Hematopoietic multipotent progenitor cell treated with erythropoietin and hydrocortisone succinate and interleukin-3 and kit ligand, for 15 days (in vitro differentiated cells): ENCODE data around the gene CHRM2.
"Not testable (repeated sequence)": the region's sequence is repeated elsewhere in the genome, so short reads cannot be mapped to it uniquely, and the experiment has no call there.

Source experiments
- DNase-seq: peaks from one replicate; pipeline ENCODE4 v3.0.0-alpha.2; 2015; ENCODE audit warnings: low spot score

The CHRM2 gene

DNA sequence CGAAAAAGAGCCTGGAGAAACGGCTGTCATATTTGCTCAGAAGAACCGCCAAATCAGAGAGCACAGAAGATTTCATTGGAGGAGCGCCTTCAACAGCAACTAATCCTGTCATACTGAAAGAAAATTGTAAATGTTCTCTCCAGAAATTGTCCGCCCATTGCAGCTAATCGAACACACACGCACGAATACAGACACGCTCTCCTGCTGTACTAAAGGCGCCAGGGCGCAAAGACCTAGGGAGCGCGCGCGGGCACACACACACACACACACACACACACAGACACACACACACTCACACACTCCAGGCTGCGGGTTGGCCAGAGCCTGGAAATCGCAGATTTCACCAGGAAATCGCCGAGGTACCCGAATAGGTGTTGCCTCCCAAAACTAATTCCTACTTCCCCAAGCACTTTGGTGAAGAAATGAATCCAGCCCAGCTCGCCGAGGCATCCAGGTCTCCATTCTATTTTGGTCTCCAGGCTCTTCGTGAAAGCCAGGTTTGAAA, at the start of gene CHRM2:
TSS of gene CHRM2 (plus strand) at position 157 of the 505 bp plus-strand sequence. CDS start 146,214 bp downstream, outside the sequence.
- no peak for DNase-seq

DNA sequence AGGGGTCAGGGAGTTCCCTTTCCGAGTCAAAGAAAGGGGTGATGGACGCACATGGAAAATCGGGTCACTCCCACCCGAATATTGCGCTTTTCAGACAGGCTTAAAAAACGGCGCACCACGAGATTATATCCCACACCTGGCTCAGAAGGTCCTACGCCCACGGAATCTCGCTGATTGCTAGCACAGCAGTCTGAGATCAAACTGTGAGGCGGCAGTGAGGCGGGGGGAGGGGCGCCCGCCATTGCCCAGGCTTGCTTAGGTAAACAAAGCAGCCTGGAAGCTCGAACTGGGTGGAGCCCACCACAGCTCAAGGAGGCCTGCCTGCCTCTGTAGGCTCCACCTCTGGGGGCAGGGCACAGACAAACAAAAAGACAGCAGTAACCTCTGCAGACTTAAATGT, 37.1 kb upstream of the CHRM2 start:
- DNase-seq, result not testable (repeated sequence)

DNA sequence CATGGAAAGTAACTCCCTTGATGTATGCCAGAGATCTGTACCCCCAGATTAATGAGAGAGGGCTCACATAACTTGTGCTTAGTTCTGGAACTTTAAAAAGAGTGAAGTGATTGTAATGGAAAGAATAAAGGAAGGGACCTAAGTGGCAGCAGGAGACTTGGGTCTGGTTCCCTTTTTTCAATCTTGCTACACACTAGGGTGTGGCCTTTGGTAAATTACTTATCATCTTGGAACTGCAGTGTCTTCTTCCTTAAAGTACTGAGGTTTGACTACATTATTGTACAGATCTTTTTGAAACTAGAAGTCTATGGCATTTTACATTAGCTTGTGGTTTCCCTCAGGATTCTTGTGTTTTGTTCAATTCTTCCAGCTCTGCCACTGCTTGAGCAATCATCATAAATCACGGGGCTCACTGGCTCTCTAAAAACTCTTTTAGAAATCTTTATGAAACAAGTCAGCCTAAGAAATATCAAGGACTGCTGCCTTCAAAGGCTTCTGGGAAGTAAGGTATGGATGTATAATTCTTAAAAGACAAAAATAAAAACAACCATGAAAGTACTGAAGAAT, 22.5 kb upstream of the CHRM2 start:
- no peak for DNase-seq

DNA sequence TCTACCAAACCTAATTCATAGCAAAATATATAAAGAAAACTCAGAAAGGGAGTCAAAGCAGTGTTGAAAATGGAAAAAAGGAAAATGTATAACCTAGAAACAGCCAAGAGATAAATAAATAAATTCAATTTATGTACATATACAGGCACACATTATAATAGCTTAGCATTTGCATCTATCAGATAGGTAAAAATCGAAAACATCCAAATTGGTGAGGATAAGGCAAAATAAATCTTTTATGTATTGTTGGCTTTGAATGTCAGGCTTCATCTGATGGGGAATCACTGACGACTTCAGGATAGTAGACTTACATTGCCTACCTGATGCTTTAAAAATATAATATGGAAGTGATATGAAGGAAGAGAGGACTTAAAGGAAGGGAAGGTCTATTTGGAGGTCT, 20.6 kb upstream of the CHRM2 start:
- DNase-seq, result no peak

DNA sequence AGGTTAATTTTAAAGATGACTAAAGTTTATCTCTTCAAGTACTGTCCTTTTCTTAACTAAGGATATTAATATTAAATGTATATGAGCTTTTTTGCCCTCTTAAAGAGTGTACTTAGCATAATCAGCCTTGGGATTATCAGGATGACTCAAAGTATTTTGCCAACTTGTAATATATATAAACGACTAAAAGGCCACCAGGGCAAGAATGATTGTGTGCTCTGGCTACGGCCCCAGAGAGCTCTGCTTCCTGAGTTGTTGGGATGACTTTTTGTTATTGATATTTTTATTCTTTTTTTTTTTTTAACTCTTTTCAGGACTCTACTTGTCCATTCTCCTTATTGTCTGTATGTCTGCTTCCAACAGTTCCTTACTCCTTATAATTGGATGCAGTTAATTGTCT, 14.8 kb upstream of the CHRM2 start:
- DNase-seq, result no peak

DNA sequence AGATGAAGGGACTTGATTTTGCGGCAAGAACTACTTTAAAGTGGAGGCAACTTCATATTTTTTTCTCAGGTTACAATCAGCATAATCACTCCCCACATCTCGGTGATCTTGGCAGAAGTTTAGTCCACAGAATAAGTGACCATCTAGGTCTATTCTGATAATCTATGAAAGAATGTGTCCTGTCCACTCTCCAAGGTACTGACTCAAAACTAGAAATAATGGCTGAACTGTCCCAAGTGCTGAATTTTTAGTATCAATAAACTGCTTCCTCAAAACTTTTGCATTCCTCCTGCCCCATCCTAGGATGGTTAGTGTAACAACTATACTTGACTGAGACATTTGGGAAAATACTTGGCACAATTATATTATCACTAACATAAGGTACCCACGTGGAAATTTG, 10.9 kb upstream of the CHRM2 start:
- no peak for DNase-seq

DNA sequence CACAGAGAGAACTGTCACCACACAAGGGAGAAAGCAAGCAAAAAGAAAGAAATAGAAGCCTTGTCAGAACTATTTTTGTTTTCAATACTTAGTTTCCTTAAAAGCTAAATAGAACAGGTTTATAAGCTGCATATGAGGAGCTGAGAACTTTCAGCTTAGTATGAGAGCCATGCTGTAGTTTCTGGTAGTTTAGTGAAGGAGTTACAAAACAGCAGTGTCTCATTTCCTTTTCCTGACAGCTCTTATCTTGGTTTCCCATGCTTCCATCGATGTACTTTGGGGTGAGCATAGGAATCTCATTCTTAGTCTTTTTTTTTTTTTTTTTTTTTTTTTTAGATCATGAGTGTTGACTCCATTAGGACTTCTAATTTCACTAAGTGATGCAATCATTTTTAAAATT, 8.6 kb upstream of the CHRM2 start:
- DNase-seq, result no peak

DNA sequence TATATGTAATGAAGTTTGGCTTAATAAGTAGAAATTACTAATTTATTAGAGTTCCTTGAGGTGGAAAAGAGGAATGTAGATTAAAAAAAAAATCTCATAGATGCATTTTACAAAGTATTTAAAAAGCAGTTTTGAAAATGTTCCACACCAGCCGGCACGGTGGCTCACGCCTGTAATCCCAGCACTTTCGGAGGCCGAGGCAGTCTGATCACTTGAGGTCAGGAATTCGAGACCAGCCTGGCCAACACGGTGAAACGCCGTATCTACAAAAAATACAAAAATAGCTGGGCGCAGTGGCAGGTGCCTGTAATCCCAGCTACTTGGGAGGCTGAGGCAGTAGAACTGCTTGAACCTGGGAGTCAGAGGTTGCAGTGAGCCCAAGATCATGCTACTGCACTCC, 3.2 kb upstream of the CHRM2 start:
- DNase-seq, result no peak

DNA sequence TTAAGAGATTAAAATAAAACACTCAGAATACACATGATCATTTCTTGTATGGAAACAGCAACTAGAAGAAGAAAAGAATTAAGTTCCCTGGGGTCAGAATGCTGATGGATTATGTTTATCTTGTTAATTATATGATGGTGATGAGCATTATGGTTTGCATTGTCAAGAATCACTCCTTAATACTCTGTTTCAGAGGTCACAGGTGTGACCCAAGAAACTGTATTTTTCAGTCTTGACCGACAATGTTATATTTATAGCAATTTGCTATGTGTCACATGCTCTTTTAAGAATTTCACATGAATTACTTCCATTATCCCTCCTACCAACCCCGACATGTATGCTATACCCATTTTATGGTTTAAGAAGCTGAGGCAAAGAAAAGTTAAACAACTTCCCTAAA, 2.7 kb upstream of the CHRM2 start:
- DNase-seq, result no peak

DNA sequence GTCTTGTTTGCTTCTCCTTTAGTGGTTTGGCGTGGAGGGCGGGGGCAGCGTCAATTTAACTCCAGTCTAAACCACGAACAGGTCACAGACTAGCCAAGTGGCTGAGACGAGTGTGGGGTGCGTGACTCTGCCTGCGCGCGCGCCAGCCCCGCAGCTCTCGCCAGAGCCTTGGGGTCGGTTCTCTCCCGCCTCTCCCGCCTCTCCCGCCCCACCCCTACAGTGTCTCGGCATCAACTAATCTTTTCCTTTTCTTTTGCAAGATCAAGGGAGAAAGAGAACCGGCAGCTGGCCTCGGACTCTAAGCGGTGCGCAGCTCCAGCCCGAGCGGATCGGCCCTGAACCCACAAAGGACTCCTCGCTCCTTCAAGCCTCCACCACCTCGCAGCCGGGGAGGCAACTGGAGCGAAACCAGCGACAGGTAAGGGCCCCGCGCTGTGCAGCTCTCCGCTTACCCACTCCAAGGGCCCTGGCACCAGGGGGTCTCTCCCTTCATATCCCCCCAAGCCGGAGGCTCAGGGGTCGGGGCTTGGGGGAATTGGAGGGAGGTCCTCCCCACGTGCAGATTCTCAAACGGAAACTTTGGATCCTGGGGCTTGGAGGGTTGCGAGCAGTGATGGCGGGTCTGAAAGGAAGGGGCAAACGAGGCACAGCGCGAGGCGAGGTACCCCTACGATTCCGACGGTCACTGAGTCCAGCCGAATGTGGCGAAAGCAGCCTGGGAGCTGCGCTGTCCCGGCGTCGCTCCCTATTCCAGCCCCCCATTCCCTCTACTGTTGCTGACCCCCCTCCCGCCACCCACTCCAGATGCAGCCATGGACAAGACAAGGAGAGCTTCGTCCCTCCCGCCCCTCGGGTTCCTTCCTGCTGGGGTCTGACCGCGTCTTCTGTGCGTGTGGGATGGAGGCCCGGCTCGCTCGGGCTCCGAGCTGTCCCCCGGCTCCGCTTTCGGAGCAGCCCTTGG, 829 bp downstream of the CHRM2 start:
- DNase-seq, result no peak

DNA sequence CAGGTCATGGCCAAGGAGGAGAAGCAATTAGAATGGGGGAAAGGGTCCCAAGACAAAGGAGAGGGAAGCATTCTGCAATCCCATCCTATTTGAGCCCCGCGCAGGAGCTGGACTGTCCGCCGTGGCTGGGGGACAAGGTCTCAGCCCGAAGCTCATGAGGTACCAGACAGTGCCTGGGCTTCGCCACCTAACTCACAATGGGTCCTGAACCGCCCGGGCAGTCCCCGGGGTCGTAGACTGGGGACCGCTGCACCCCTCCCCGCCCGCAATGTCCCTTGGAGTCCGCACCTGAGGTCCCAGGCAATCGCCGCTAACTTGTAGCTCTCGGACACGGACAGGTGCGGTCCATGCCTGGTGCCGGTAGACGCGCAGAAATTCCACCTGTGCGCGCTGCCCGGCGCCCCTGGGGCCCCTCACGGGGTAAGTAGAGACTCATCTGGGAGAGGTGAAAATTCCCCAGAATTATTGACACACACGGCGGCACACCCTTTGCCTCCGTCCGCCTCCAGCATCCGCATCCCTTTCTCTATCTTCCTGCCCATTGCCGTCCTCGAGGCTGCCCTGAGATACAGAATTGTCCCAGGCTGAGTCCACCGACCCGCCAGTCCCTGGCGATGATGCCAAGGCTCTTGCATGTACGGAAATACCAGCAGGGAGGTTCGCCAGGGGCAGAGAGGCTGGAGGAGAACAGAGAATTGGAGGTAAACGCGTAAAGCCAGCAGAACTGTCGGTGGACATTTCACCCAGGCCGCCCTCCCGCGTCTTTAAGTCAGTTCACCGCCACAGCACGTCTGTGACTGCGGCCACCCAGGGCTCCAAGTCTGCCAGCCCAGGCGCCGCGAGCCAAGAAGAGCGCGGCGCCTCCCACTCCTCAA, 1.8 kb downstream of the CHRM2 start:
- no peak for DNase-seq

DNA sequence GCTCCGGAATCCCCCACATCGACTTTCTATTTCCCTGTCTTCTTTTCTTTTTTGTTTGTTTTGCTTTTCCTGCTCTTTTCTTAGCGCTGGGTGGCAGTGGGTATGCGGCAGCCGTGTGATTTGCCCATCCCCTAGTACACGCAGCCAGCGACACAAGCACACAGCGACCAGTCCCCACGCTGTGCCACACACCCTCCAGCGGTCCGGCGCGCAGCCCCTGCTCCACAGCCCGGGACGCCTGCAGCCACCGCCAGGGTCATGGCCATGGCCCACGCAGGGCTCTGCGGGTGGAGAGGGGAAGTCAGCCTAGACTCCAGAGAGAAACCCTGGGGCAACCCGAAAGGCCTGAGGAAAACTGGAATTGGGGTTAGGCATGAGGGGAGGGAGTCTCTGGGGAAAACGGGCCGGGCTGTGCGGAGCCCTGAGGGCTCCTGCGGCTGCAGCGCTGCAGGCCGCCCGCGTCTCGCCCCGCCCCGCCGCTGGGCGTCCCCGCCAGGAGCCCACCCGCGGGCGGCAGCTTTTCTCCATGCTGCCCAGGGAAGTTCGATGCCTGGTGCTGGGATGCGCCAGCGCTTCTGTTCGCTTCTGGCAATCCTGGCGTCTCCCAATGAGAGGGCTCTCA, 2.5 kb downstream of the CHRM2 start:
- DNase-seq, result no peak

DNA sequence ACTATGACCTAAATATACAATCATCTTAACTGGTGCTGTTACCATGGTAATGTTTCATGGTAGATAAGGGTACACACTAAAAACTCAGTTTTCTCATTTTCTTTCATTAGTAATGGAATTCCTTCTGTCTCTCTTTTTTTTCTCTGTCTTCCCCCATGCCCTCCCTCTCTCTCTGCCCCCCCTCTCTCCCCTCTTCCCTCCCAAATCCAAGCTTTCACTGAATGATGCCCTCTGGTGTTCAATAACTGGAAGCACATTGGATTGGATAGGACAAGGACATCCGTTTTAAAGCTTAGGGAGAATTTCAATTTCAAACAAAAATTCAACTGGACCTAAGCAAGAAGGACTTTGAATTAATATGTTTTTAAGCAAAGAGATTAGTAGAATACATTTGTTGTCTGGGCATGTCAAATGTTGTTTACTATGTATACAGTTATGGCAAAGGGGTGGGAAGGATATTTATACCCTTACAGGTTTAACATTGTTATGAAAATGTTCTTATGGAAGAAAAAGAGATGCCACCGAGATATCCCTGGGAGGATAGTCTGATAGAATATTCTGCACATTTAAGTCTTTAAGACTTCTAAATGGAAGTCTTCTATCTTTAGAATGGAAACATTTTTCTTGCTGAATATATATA, 6.1 kb downstream of the CHRM2 start:
- DNase-seq, result no peak

DNA sequence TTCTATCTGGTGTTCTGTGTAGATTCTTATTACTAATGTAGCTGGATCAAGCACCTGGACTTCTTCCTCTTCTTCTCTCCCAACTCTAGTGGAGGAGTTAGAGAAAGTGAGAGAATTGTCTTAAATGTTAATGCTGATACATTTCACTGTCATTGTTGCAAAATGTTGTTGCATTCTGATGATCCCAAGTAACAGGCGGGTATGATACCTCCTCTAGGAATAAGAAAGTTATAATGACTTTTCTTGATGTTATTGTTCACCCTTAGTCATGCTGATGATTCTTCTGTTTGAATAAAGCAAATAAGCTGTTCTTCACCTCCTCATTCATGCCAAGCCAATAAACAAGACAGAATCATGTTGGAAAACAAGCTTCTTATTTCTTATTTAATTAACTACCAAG, 9.1 kb downstream of the CHRM2 start:
- no peak for DNase-seq

DNA sequence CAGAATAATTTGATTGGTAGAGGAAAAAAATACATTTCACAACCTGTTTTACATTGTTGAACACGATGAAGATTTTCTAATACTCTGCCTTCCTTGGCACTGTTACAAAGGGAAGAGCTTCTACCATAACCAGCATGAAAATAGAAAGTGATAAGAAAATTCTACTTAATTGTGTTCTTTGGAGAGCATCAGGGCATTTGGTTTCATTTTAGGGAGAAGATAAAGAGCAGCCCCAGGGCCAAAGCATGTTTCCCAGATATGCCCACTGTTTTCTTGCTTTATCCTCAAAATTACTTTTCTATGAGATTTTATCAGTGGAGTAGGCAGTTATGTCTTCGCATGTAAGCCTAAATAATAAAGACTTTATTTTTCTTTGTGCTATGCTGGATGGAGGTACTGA, 9.5 kb downstream of the CHRM2 start:
- DNase-seq, result no peak

DNA sequence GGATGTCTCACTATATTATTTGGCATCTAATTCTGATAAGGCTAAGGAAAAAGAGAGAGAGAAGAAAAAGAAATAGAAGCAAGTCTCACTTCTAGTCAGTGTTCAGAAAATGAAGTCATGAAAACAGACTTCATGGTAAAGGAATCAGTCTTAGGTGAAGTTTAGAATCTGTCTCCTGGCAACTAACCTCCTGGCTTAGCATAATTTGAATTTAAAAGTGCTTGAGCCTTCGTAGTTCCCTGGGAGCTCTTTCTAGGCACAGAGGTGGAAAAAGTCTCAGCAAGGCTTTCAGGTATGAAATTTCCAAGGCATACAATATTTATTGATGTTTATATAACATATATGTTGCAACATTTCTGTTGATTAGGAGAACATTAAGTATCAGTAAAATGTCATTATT, 10.4 kb downstream of the CHRM2 start:
- DNase-seq, result no peak

DNA sequence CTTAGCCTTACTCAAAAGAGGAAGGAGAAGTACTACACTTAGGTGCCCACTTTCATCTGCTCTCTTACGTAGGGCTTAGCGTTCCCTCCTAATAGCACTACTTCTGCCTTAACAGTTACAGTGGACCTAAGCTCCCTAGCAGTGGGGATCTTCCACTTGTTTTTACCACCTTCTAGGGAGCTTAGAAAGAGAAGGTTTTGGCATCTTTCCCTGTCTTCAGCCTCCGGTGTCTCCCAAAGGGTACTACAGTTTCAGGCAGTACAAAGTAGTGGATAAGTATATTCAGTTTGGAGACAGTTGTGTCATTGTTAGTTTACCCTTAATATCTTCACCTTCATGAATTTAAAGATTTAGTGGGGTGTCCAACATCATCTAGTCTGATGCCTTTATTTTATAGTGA, 14.6 kb downstream of the CHRM2 start:
- no peak for DNase-seq

DNA sequence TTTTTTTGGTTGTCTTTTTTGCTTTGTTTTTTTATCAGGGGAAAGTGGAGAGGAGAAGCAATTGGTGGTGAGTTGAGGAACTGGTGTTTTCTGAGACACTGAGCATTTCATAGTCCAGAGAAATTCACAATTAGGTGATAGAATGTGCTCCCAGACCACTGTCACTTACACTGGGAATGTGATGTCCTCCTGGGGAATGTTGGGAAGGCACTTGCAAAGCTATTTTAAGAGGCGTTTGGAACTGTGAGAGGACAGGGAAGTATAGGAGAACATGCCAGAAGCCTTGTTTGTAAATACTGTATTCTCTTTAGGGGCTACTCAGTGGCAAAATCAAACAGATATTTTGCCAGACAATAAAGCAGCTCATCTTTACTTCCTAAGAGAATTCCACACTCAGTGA, 16.0 kb downstream of the CHRM2 start:
- no peak for DNase-seq

DNA sequence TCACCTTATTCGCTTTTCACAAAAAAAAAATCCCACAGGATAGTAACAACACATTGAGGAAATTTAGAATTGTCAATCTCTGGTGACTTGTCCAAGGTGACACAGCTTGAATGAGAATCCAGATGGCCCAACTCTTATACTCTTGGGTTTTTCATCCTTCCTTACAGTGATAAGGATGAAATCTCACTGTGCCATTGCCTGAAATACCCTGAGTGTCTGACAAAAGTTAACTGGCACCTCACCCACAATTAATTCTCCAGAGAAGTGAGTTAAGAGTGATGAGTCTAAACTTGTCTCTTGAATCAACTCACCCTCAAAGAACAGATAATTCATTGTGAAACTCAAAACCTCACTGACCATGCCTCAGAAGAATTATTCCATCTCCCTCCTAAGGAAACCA, 18.9 kb downstream of the CHRM2 start:
- no peak for DNase-seq

DNA sequence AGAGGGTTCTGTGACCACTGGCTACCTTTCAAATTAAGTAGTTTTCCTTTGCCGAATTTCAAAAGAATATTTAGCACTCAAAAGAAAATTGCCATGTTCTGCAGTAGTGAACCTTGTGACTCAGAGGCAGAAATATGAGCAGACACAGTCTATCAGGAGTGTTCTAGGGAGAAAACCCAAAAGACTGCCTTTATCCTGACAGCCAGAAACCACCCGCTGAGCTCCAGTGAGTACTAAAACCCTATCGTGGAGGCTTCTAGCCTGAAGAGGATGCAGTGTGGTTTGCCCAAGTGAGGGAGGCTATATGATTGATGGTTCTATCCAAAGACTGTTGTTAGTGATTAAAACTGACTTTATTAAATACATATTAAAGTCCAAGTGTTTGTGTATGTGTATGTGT, 21.9 kb downstream of the CHRM2 start:
- DNase-seq, result no peak

DNA sequence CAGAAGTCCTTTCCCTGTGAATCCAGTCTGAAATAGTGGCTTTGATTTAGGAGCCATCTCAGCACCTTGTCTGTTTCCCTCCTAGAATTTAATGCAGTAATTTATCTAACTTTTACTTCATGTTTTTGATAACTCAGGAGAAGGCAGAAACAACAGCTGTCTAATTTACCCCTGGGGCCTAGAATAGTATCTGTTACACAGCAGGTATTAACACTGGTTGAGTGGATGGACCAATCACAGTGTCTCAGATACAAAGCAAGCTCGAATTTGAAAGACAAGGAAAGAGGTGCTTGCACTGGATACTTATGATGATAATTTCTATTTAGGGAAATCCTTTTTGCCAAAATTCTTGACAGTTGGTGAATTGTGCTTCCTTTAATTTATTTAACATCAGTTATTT, 23.4 kb downstream of the CHRM2 start:
- DNase-seq, result no peak

DNA sequence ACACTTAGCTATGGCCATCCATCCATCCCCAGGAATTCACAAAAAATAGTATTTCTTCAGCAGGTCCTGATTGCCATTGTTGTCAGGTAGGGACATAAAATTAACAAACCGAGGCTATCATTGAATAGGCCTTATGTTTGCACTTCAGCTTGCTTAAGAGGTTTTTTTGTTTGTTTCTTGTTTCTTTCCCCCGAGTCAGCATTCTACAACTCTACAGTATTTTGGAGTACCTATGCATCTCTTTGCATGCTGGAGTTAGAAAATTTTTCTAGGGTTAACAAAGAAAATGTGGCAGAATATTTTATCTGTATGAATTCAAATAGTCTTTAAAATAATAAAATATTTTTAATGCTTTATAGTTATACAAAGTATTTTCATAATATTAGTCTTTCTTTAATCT, 26.3 kb downstream of the CHRM2 start:
- DNase-seq, result no peak
